ENCODE measurements around the gene VILL.
"Not testable (repeated sequence)": the region's sequence is repeated elsewhere in the genome, so short reads cannot be mapped to it uniquely, and the experiment has no call there.

Gene VILL

DNA sequence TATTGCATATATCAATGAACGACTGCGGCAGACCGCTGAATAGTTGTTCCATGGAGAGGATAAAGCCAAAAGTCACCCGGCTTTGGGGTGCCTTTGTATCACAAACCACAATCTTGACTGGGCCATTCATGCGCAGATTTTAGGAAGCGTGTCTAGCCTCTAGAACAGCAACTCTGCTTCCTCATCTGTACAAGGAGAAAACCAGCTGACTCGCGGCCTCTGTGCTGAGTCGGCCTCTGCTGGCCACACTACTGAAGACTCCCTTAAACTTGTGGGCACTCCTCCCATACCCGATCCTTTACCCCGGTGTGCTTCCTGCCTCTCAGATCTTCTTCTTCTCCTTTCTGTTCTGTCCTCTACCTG is 49.3 kb downstream of the VILL start:
- peak; percentile 22 for DNase-seq

DNA sequence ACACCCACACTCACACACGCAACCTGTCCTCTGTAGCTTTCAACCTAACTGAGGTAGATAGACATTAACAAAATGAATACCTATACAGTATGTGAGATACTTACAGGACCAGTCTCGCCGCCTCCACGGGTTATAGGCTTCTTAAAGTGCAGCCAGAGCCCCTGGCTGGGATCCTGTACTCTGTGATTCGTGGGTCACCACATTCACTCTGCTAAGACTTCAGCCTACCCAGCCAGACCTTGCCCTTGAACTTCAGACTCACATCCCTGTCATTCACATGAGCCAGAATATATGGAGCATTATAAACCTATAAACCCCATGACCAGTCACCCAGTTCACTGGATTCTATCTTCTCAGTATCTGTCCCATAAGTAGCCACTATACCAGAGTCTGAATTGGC is 49.8 kb downstream of the VILL start:
- no peak for DNase-seq

DNA sequence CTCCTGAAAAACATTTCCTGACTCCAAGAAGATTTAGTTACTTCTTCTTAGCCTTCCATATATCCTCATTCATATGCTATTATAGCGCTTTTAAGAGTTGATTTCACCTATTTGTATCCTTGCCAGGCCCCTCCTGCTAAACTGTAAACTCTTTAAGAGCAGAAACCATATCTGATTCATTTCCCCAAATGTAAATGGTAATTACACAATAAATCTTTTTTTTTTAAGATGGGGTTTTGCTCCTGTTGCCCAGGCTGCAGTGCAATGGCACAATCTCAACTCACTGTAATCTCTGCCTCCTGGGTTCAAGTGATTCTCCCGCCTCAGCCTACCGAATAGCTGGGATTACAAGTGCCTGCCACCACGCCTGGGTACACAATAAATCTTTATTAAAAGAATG is 52.9 kb downstream of the VILL start:
- DNase-seq: no peak

DNA sequence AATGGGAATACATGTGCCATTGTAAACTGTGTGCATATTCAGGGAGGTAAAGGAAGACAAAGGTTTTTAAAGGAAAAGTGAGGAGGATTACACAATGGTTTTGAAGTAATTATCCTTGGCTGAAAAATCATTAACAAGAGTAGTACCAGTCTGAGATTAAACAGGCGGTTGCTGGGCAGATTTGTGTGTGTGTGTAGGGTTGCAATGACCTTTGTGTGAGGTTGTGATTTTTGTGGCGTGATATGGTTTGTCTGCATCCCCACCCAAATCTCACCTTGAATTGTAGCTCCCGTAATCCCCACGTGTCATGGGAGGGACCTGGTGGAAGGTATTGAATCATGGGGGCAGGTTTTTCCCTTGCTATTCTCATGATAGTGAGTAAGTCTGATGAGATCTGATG is 55.4 kb downstream of the VILL start:
- no peak for DNase-seq

DNA sequence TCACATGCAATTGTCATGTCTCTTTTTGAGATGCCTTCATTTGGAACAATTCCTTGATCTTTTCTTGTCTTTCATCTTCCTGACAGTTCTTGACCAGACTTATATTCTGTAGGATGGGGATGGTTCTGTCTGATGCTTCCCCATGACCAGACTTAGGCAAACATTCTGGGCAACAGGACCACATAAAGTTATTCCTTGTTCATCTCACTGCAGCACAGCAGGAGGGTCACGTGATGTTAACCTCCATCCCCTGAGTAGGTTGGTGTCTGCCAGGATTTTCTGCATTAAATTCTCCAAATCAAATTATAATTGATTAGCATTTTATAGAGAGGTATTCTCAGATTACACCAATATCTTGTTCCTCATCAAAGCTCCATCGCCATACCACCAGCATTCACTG is 56.2 kb downstream of the VILL start:
- no peak for DNase-seq

DNA sequence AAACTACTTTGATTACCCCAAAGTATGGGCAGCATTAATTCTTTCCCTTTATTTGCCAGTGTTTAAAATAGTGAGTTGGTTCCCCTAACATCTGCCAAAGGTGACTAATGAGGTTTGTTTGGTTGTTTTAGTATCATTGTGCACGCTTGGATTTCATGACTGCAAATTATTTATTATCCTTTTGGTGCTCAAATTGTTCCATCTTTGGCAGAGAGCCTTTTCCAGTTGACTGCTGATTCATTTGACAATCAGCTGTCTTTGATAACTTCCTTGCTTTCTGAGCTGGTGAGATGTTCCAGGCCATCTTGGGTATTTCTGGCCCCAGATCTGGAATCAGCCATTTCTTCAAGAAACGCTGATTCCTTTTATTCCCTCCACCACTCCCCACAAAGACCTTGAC is 57.3 kb downstream of the VILL start:
- DNase-seq: no peak

DNA sequence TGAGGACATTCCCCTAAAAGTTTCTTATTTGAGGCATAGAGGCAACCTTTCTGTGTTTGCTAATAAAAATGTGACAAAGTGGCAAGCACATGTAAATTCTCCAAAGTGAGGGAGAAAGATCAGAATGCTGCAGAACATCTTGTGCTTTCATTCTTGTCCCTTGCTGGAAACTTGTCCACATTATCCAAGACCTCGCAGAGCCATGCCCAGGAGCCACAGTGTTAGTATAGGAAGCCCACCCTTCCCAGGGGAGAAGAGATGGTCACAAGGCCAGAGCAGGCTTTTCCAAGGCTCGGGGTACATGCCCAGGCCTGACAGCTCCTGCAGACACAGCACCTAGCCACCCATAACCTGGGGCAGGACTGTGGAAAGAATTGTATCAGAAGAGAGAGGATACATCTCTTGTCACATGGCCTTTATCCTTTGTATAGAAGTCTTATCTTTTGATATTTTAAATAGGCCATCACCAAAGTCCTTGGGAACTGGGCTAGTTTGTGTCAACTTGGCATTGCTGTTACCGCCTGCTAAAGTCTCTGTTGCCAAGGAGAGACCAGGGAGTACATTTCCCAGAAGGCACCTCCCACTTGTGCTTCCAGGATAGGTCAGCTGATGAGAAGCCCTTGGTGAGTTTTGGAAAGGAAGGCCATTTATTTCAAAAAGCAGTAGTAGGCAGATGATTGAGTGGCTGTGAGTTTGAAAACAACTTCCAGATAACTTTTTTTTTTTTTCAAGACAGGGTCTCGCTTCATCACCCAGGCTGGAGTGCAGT is 59.0 kb downstream of the VILL start:
- no peak for DNase-seq

DNA sequence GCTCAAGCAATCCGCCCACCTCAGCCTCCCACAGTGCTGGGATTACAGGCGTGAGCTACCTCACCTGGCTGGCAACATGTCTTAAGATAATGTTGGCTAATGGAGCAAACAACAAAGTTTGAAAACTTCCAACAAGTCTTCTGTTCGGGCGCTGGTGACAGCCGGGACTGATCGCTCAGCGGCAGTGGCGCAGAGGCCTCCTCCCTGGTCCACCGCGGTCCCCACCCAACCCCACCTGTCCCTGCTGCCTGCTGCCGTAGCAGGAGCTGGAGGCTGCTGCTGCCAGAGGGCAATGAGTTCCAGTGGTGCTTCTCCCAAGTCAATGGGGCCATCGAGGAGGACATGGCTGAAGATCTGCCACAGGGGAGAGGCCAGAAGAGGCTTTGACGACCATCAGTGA is 60.5 kb downstream of the VILL start:
- DNase-seq: no peak

DNA sequence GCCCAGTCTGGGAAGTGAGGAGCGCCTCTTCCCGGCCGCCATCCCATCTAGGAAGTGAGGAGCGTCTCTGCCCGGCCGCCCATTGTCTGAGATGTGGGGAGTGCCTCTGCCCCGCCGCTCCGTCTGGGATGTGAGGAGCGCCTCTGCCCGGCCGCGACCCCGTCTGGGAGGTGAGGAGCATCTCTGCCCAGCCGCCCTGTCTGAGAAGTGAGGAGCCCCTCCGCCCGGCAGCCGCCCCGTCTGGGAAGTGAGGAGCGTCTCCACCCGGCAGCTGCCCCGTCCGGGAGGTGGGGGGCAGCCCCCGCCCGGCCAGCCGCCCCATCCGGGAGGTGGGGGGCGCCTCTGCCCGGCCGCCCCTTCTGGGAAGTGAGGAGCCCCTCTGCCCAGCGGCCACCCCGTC is 62.7 kb downstream of the VILL start:
- DNase-seq: not testable (repeated sequence)

DNA sequence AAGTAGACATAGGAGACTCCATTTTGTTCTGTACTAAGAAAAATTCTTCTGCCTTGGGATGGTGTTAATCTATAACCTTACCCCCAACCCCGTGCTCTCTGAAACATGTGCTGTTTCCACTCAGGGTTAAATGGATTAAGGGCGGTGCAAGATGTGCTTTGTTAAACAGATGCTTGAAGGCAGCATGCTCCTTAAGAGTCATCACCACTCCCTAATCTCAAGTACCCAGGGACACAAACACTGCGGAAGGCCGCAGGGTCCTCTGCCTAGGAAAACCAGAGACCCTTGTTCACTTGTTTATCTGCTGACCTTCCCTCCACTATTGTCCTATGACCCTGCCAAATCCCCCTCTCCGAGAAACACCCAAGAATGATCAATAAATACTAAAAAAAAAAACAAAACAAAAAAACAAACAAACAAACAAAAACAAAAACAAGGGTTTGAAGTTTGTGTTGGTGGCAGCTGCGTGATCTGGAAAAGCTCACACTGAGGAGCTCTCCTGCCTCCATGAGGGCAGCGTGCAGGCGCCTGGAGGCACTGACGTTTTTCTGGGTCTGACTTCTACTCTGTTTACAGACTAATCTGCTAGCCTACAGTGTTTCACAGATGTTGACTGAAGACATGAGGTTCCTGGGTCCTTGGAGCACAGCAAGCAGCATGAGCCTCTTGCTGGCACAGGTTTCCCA is 63.4 kb downstream of the VILL start:
- not testable (repeated sequence) for DNase-seq

DNA sequence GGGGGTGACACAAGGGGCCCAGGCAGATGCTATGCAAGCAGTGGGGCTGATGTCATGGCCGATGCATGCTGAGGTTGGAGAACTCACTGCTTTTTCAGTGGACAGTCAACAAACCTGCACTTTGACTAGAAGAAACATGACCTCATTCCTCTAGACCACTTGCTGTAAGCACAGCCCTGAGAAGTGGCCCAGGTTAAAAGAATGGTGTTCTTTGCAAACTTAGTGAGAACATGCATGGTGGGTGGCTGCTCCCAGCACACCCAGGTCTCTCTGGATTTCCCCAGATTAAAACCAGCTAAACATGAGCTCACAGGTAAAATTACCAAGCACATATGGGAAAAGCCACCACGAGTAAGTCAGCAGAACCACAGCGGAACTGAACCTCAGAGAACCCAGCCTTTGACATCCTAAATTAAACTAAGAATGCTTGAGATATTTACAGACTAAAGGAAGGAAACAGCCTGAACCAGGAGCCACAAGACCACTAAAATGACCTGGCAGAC is 64.0 kb downstream of the VILL start:
- DNase-seq: peak; percentile 39

All from GDM1 (cell line).